Measurements from ENCODE around the gene GOLGA8M. TPM values are rescaled to one million over a fixed set of nuclear protein-coding genes. Genes with fewer than 3 reads are reported as not detected.
"Not testable (repeated sequence)": the region's sequence is repeated elsewhere in the genome, so short reads cannot be mapped to it uniquely, and the experiment has no call there.

Gene GOLGA8M, protein sequence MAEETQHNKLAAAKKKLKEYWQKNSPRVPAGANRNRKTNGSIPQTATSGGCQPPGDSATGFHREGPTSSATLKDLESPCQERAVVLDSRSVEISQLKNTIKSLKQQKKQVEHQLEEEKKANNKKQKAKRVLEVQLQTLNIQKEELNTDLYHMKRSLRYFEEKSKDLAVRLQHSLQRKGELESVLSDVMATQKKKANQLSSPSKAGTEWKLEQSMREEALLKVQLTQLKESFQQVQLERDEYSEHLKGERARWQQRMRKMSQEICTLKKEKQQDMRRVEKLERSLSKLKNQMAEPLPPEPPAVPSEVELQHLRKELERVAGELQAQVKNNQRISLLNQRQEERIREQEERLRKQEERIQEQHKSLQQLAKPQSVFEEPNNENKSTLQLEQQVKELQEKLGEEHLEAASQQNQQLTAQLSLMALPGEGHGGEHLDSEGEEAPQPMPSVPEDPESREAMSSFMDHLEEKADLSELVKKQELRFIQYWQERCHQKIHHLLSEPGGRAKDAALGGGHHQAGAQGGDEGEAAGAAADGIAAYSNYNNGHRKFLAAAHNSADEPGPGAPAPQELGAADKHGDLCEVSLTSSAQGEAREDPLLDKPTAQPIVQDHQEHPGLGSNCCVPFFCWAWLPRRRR
- under 1 TPM in 1 of 2 donors, not detected in 1; 0.86 TPM for total RNA-seq
- polyA plus RNA-seq (2013, experiment 1 of 2): not detected
- polyA plus RNA-seq (2013, experiment 2 of 2): 0.21 TPM
- long read RNA-seq, experiment 1: 0 reads
- long read RNA-seq, experiment 2: 0 reads
- long read RNA-seq, experiment 3: 0 reads
- long read RNA-seq, experiment 4: 0 reads

- not testable (repeated sequence) for H3K36me3 Mint-ChIP-seq (ENCODE audit: low read depth); H3K4me3 ChIP-seq (ENCODE audit: low read length); H3K36me3 ChIP-seq (ENCODE audit: control insufficient read depth, insufficient read depth, low read length); H3K27me3 ChIP-seq (ENCODE audit: control insufficient read depth, insufficient read depth, low read length, poor library complexity, severe bottlenecking); H3K9me3 ChIP-seq (ENCODE audit: control insufficient read depth, low read length); H3K27ac ChIP-seq (ENCODE audit: low read depth, low read length); H3K4me1 Mint-ChIP-seq; H3K9me3 Mint-ChIP-seq; H3K27me3 Mint-ChIP-seq (ENCODE audit: insufficient read depth); H3K9ac ChIP-seq (ENCODE audit: extremely low read depth, low read length, poor library complexity, severe bottlenecking); DNase-seq; H3K4me1 ChIP-seq (ENCODE audit: control insufficient read depth, insufficient read depth, low read length); H3K27ac Mint-ChIP-seq; H3K4me3 Mint-ChIP-seq
- no CpG with 5 or more reads among the region's 10 CpGs for WGBS, 2 experiments (ENCODE audit: insufficient coverage in 1 of 2, insufficient read length in 1 of 2)
These were observed at the start of gene GOLGA8M for GRCh38 chr15:28712270-28712669. GOLGA8M (minus strand) TSS chr15:28712421; CDS start chr15:28712323, 98 bp downstream.

- not testable (repeated sequence) for H3K9ac ChIP-seq (ENCODE audit: extremely low read depth, low read length, poor library complexity, severe bottlenecking); H3K27me3 ChIP-seq (ENCODE audit: control insufficient read depth, insufficient read depth, low read length, poor library complexity, severe bottlenecking); H3K9me3 Mint-ChIP-seq; H3K27ac ChIP-seq (ENCODE audit: low read depth, low read length); H3K4me1 ChIP-seq (ENCODE audit: control insufficient read depth, insufficient read depth, low read length); H3K27me3 Mint-ChIP-seq (ENCODE audit: insufficient read depth); H3K4me3 ChIP-seq (ENCODE audit: low read length); H3K36me3 ChIP-seq (ENCODE audit: control insufficient read depth, insufficient read depth, low read length); H3K4me3 Mint-ChIP-seq; H3K36me3 Mint-ChIP-seq (ENCODE audit: low read depth); H3K4me1 Mint-ChIP-seq; DNase-seq; H3K27ac Mint-ChIP-seq; H3K9me3 ChIP-seq (ENCODE audit: control insufficient read depth, low read length)
- no CpG with 5 or more reads among the region's 6 CpGs for WGBS, 2 experiments (ENCODE audit: insufficient coverage in 1 of 2, insufficient read length in 1 of 2)
These were observed 30.7 kb upstream of the GOLGA8M start for GRCh38 chr15:28742890-28743289.

GRCh38 chr15:28738590-28739292 is 26.5 kb upstream of the GOLGA8M start:
- H3K9ac ChIP-seq (ENCODE audit: extremely low read depth, low read length, poor library complexity, severe bottlenecking); H3K9me3 ChIP-seq (ENCODE audit: control insufficient read depth, low read length); H3K4me3 ChIP-seq (ENCODE audit: low read length); H3K4me1 ChIP-seq (ENCODE audit: control insufficient read depth, insufficient read depth, low read length); H3K36me3 Mint-ChIP-seq (ENCODE audit: low read depth); H3K9me3 Mint-ChIP-seq; H3K27ac ChIP-seq (ENCODE audit: low read depth, low read length); H3K36me3 ChIP-seq (ENCODE audit: control insufficient read depth, insufficient read depth, low read length); H3K4me1 Mint-ChIP-seq; H3K27me3 ChIP-seq (ENCODE audit: control insufficient read depth, insufficient read depth, low read length, poor library complexity, severe bottlenecking); H3K27ac Mint-ChIP-seq; DNase-seq: not testable (repeated sequence)
- Mint-ChIP-seq H3K4me3 (peak overlapping the region; percentile 44), H3K27me3 (ENCODE audit: insufficient read depth) (peaks cover 11% of the 10 kb centered on the region)
- WGBS, 2 experiments (ENCODE audit: insufficient coverage in 1 of 2, insufficient read length in 1 of 2): 100% methylated on average over 2 of the region's 9 CpGs; no CpG with 5 or more reads in 1 of the 2 experiments

- not testable (repeated sequence) for H3K9me3 Mint-ChIP-seq; H3K27ac Mint-ChIP-seq; H3K9ac ChIP-seq (ENCODE audit: extremely low read depth, low read length, poor library complexity, severe bottlenecking); H3K36me3 Mint-ChIP-seq (ENCODE audit: low read depth); H3K4me3 ChIP-seq (ENCODE audit: low read length); H3K9me3 ChIP-seq (ENCODE audit: control insufficient read depth, low read length); DNase-seq; H3K27ac ChIP-seq (ENCODE audit: low read depth, low read length); H3K4me1 Mint-ChIP-seq; H3K27me3 ChIP-seq (ENCODE audit: control insufficient read depth, insufficient read depth, low read length, poor library complexity, severe bottlenecking); H3K36me3 ChIP-seq (ENCODE audit: control insufficient read depth, insufficient read depth, low read length); H3K4me1 ChIP-seq (ENCODE audit: control insufficient read depth, insufficient read depth, low read length)
- no CpG with 5 or more reads among the region's 23 CpGs for WGBS, 2 experiments (ENCODE audit: insufficient coverage in 1 of 2, insufficient read length in 1 of 2)
- Mint-ChIP-seq H3K4me3 (peak overlapping the region; percentile 44), H3K27me3 (ENCODE audit: insufficient read depth) (peaks cover 11% of the 10 kb centered on the region)
These were observed 26.0 kb upstream of the GOLGA8M start for GRCh38 chr15:28738200-28738561.

DNA sequence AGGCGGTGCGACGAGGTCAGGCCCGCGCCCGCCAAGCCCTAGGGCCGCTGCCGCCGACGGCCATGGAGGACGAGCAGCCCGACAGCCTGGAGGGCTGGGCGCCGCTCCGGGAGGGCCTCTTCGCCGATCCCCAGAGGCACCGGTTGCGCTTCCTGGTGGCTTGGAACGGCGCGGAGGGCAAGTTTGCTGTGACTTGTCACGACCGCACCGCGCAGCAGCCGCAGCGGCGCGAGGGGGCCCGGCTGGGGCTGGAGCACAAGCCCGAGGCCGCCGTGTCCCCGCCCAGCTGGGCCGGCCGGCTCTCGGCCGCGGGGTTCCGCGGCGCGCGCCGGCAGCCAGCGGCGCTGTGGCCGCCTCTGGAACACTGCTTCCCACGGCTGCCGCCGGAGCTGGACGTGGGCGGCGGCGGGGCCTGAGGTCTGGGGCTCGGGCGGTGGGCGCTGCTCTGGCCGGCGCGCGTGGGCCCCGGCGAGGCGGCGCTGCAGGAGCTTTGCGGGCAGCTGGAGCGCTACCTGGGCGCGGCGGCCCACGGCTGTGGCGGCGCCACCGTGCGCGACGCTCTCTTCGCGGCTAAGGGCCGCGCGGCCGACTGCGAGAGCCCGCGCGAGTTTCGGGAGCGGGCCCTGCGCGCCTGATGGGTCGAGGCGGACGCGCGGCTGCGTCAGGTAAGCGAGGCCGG is 25.4 kb upstream of the GOLGA8M start:
- WGBS, 2 experiments (ENCODE audit: insufficient coverage in 1 of 2, insufficient read length in 1 of 2): 1% methylated on average over 76 of the region's 101 CpGs; no CpG with 5 or more reads in 1 of the 2 experiments
- H3K27ac ChIP-seq (ENCODE audit: low read depth, low read length); H3K4me1 Mint-ChIP-seq; H3K9me3 ChIP-seq (ENCODE audit: control insufficient read depth, low read length); H3K36me3 Mint-ChIP-seq (ENCODE audit: low read depth); H3K27me3 ChIP-seq (ENCODE audit: control insufficient read depth, insufficient read depth, low read length, poor library complexity, severe bottlenecking); H3K9me3 Mint-ChIP-seq; H3K27ac Mint-ChIP-seq; H3K4me3 ChIP-seq (ENCODE audit: low read length); H3K36me3 ChIP-seq (ENCODE audit: control insufficient read depth, insufficient read depth, low read length); H3K4me1 ChIP-seq (ENCODE audit: control insufficient read depth, insufficient read depth, low read length); H3K9ac ChIP-seq (ENCODE audit: extremely low read depth, low read length, poor library complexity, severe bottlenecking): not testable (repeated sequence)
- H3K27me3 Mint-ChIP-seq (ENCODE audit: insufficient read depth): peaks cover 11% of the 10 kb centered on the region
- DNase-seq: peak; percentile 58
- H3K4me3 Mint-ChIP-seq: peak overlapping the region; percentile 44

Measured in endodermal cell (in vitro differentiated cells).